Sigmoid colon (tissue), 7 donors: ENCODE data around the gene EIF4H. TPM values are rescaled to one million over a fixed set of nuclear protein-coding genes. Genes with fewer than 3 reads are reported as not detected.

Experiments used
- DNase-seq: peaks from one replicate; pipeline ENCODE4 v3.0.0-alpha.2; 2019
- H3K27ac ChIP-seq, 4 donors: fragments of 200-600 bp; sonication (generic); one replicate each; pipeline ENCODE4 v1.5.1; 2016 to 2019; ENCODE audit warnings: mild to moderate bottlenecking in 1 of 4
- H3K27me3 ChIP-seq, 3 donors: fragments of 200-600 bp; sonication (generic); one replicate each; pipeline ENCODE4 v1.5.1; 2019; ENCODE audit warnings: mild to moderate bottlenecking in 1 of 3
- H3K36me3 ChIP-seq, 4 donors: fragments of 200-600 bp; sonication (generic); one replicate each; pipeline ENCODE4 v1.5.1; 2016 to 2019
- H3K4me1 ChIP-seq, 4 donors: fragments of 200-600 bp; sonication (generic); one replicate each; pipeline ENCODE4 v1.5.1; 2017 to 2019
- H3K4me3 ChIP-seq, 4 donors: fragments of 200-600 bp; sonication (generic); one replicate each; pipeline ENCODE4 v1.5.1; 2017 to 2019; ENCODE audit warnings: mild to moderate bottlenecking in 2 of 4, moderate library complexity in 1 of 4
- H3K9me3 ChIP-seq, 4 donors: fragments of 200-600 bp in 3 of 4; sonication (generic) in 3 of 4; one replicate each; pipeline versions ENCODE4 v1.5.1 to v1.6.1; 2013 to 2019
- EP300 ChIP-seq, 4 donors: sonication (generic); formaldehyde crosslinking; IDR thresholded peaks; one replicate each; pipeline ENCODE4 v1.6.1; 2017; ENCODE audit warnings: antibody characterized with exemption in 4 of 4
- POLR2A ChIP-seq, 2 donors: fragments of 450-650 bp; IDR thresholded peaks; one replicate each; pipeline ENCODE4 v1.6.1; 2016; ENCODE audit warnings: antibody characterized with exemption in 2 of 2, mild to moderate bottlenecking in 2 of 2, moderate library complexity in 2 of 2
- POLR2AphosphoS5 ChIP-seq, 4 donors: sonication (generic); formaldehyde crosslinking; IDR thresholded peaks; one replicate each; pipeline ENCODE4 v1.6.1; 2017; ENCODE audit warnings: antibody characterized with exemption in 4 of 4
- WGBS, 2 donors: extraction: QIAGEN DNeasy Blood & Tissue Kit; methylation state at CpG; one replicate each; pipeline ENCODE4 v1.1.7; 2013; 5-methylcytosine and 5-hydroxymethylcytosine counted together
- intact Hi-C: fragments of 100-400 bp; cut with DNase I; formaldehyde crosslinking; loops from one replicate; pipeline ENCODE4 v1.15.1; 2023
- polyA plus RNA-seq, 3 donors: library from polyadenylated mRNA; stranded (reverse); fragments of 200-250 nt; gene quantifications; one replicate each; pipeline ENCODE4 v1.2.3, GENCODE V29; 2013
- total RNA-seq, 4 donors: library from RNA; depleted of rRNA; stranded (reverse); fragments of >200 nt; gene quantifications; one replicate each; pipeline ENCODE4 v1.1.0, GENCODE V29; 2016
- TF ChIP-seq, protein P1 (sequence below), 4 experiments: fragments of 450-650 bp in 3 of 4; fragments of 200-600 bp in 1 of 4; IDR thresholded peaks; one replicate each; pipeline ENCODE4 v1.5.1; 2016 to 2019; ENCODE audit warnings: antibody characterized with exemption in 4 of 4, mild to moderate bottlenecking in 3 of 4, moderate library complexity in 2 of 4
- donor health status: healthy with polysubstance abuse.
- donor health status: Bipolar disorder and iron deficiency.
- donor health status: healthy.

The EIF4H gene
- total and polyA plus RNA-seq, 7 donors, result 196 to 274 (median 224) TPM

DNA sequence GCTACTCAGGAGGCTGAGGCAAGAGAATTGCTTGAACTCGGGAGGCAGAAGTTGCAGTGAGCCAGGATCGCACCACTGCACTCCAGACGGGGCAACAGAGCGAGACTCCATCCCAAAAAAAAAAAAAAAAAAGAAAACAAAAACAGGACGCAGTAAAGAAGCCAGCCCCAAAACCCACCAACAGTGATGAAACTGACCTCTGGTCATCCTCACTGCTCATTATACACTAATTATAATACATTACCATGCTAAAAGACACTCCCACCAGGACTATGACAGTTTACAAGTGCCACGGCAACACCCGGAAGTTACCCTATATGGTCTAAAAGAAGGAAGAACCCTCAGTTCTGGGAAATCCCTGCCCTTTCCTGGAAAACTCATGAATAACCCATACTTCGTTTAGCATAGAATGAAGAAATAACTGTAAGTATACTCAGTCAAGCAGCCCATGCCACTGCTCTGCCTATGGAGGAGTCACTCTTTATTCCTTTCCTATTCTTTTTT, 40.0 kb upstream of the EIF4H start:
- Histone ChIP-seq H3K9me3 (no peaks in the 10 kb centered on the region), H3K4me1 (no peaks in the 10 kb centered on the region), H3K27me3 (no peaks in the 10 kb centered on the region), H3K4me3 (no peak overlapping the region), H3K27ac (no peak overlapping the region), H3K36me3 (no peaks in the 10 kb centered on the region)
- intact Hi-C loops, result no loop called here
- TF ChIP-seq EP300 (IDR thresholded peaks at IDR 0.05), result no peak
- no peak for TF ChIP-seq POLR2A (IDR thresholded peaks at IDR 0.05)
- TF ChIP-seq, protein P1, sequence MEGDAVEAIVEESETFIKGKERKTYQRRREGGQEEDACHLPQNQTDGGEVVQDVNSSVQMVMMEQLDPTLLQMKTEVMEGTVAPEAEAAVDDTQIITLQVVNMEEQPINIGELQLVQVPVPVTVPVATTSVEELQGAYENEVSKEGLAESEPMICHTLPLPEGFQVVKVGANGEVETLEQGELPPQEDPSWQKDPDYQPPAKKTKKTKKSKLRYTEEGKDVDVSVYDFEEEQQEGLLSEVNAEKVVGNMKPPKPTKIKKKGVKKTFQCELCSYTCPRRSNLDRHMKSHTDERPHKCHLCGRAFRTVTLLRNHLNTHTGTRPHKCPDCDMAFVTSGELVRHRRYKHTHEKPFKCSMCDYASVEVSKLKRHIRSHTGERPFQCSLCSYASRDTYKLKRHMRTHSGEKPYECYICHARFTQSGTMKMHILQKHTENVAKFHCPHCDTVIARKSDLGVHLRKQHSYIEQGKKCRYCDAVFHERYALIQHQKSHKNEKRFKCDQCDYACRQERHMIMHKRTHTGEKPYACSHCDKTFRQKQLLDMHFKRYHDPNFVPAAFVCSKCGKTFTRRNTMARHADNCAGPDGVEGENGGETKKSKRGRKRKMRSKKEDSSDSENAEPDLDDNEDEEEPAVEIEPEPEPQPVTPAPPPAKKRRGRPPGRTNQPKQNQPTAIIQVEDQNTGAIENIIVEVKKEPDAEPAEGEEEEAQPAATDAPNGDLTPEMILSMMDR (IDR thresholded peaks at IDR 0.05), result no peak
- TF ChIP-seq POLR2AphosphoS5 (IDR thresholded peaks at IDR 0.05), result no peak
- 59 to 67% methylated on average over 8 of the region's 8 CpGs for WGBS, 2 donors
- no peak for DNase-seq

DNA sequence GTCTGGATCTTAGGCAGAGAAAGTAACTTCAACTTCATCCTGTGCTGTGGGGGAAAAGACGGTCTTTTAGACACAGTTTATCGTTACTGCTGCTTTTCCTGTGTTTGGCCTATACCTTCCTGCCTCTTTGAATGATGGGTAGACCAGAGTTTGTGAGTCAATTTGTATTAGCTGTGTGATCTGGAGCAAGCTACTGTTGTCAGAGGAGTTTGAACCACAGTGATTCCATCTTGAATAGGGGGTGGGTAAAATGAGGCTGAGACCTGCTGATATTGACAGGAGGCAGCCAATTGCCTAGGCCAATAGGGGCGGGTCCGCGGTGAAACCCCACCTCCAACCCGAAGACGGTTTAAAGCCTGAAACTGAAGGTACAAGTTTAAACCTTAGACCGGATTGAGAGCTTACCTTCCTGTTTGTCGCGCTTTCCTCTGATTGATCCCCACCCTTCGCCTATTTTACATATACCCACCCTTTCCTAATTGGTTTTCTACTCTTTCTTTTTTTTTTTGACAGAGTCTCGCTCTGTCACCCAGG, 35.8 kb upstream of the EIF4H start:
- intact Hi-C loops, result no loop called here
- no peak overlapping the region for H3K4me3 ChIP-seq
- H3K27me3 ChIP-seq, result no peaks in the 10 kb centered on the region
- no peak for TF ChIP-seq POLR2A (IDR thresholded peaks at IDR 0.05)
- no peak for TF ChIP-seq POLR2AphosphoS5 (IDR thresholded peaks at IDR 0.05)
- no peak for TF ChIP-seq EP300 (IDR thresholded peaks at IDR 0.05)
- TF ChIP-seq, protein P1 (IDR thresholded peaks at IDR 0.05), result no peak
- no peak overlapping the region for H3K27ac ChIP-seq
- H3K9me3 ChIP-seq, result no peaks in the 10 kb centered on the region
- DNase-seq, result no peak
- H3K4me1 ChIP-seq, result no peaks in the 10 kb centered on the region
- WGBS, 2 donors, result 91 to 93% methylated on average over 12 of the region's 12 CpGs
- no peaks in the 10 kb centered on the region for H3K36me3 ChIP-seq

DNA sequence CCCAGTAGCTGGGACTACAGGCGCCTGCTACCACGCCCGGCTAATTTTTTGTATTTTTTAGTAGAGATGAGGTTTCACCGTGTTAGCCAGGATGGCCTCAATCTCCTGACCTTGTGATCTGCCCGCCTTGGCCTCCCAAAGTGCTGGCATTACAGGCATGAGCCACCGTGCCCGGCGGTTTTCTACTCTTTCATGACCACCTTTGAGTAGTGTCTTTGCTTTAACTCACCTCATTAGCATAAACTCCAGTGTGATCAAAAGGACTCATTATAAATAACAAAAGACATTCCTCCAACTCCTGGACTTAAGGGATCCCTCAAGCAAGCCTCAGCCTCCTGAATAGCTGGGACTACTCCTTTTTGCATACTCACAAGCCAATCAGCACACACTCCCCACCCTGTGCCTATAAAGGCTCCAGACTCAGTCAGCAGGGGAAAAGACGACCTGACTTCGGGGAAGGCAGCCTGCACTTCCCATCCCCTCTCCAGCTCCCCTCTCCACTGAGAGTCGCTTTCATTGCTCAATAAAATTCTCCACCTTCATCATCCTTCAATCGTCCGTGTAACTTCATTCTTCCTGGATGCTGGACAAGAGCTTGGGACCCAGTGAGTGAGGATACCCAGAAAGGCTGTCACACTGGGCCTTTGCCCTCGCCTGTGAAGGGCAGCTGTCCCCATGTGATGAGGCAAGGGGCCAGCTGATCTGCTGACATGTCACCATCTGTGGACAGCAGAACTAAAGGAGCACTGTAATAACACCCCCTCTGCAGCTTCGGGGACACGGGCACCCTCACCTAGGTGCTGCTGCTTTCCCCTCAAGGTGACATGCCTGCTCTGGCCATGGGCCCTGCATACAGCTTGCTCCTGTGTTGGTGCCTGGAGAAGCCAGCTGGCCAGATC, 35.0 kb upstream of the EIF4H start:
- H3K4me3 ChIP-seq, result no peak overlapping the region
- 90 to 94% methylated on average over 16 of the region's 16 CpGs for WGBS, 2 donors
- H3K4me1 ChIP-seq, result no peaks in the 10 kb centered on the region
- no peaks in the 10 kb centered on the region for H3K9me3 ChIP-seq
- TF ChIP-seq, protein P1 (IDR thresholded peaks at IDR 0.05), result no peak
- TF ChIP-seq POLR2AphosphoS5 (IDR thresholded peaks at IDR 0.05) (no peak), EP300 (IDR thresholded peaks at IDR 0.05) (no peak), POLR2A (IDR thresholded peaks at IDR 0.05) (no peak)
- H3K36me3 ChIP-seq, result no peaks in the 10 kb centered on the region
- intact Hi-C loops, result no loop called here
- DNase-seq, result no peak
- no peak overlapping the region for H3K27ac ChIP-seq
- H3K27me3 ChIP-seq, result no peaks in the 10 kb centered on the region

DNA sequence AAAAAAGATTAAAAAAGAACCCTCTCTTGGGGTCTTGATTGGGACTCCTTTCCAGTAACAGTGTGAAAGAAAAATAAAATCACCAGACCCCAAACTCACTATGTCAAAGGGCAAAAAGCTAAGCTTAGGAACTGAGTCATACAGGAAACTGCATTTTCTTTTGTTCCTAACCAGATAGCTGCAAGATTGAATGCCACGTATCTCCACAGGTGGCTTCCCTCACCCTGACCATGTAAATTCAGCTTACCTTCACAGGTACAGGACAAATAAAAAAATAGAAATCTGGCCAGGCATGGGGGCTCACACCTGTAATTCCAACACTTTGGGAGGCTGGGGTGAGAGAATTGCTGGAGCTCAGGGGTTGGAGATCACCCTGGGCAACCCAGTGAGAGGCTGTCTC, 32.5 kb upstream of the EIF4H start:
- intact Hi-C loops, result no loop called here
- no peaks in the 10 kb centered on the region for H3K4me1 ChIP-seq
- no peak overlapping the region for H3K27ac ChIP-seq
- 52 to 69% methylated on average over 1 of the region's 1 CpG for WGBS, 2 donors
- no peaks in the 10 kb centered on the region for H3K9me3 ChIP-seq
- DNase-seq, result no peak
- H3K27me3 ChIP-seq, result no peaks in the 10 kb centered on the region
- no peaks in the 10 kb centered on the region for H3K36me3 ChIP-seq
- TF ChIP-seq POLR2AphosphoS5 (IDR thresholded peaks at IDR 0.05), result no peak
- TF ChIP-seq EP300 (IDR thresholded peaks at IDR 0.05), result no peak
- TF ChIP-seq, protein P1 (IDR thresholded peaks at IDR 0.05), result no peak
- TF ChIP-seq POLR2A (IDR thresholded peaks at IDR 0.05), result no peak
- H3K4me3 ChIP-seq, result no peak overlapping the region
